WTC11 (cell line): Measurements from ENCODE around the gene DHX30. TPM values are rescaled to one million over a fixed set of nuclear protein-coding genes. Genes with fewer than 3 reads are reported as not detected.

ENCODE experiments used
- ATAC-seq: fragments of 200-7000 bp; cut with Tn5 transposase; 2 replicates; pipeline ENCODE4 v1.10.0; 2021; ENCODE audit warnings: mild to moderate bottlenecking, moderate library complexity
- CTCF ChIA-PET: fragments of 300-600 bp; sonication (Branson Sonifier 250); formaldehyde crosslinking; loops from one replicate; lab custom pipeline; 2021; ENCODE audit warnings: antibody characterized with exemption; lab: Charles Lee
- POLR2A ChIA-PET: fragments of 350-600 bp; sonication (Branson Sonifier 250); formaldehyde crosslinking; loops from one replicate; lab custom pipeline; 2021; ENCODE audit warnings: antibody characterized with exemption; lab: Charles Lee
- DNase-seq: peaks from one replicate; pipeline ENCODE4 v3.0.0; 2021; ENCODE audit warnings: low spot score
- H3K27ac Mint-ChIP-seq: 2 replicates; pipeline ENCODE4 v1.8.0; 2021; ENCODE audit warnings: mixed read lengths
- H3K27me3 Mint-ChIP-seq: 2 replicates; pipeline ENCODE4 v1.8.0; 2021; ENCODE audit warnings: low read depth, mild to moderate bottlenecking, moderate library complexity, mixed read lengths
- H3K36me3 Mint-ChIP-seq: 2 replicates; pipeline ENCODE4 v1.8.0; 2021; ENCODE audit warnings: mixed read lengths
- H3K4me1 Mint-ChIP-seq: 2 replicates; pipeline ENCODE4 v1.8.0; 2022; ENCODE audit warnings: mixed read lengths
- H3K4me3 Mint-ChIP-seq: 2 replicates; pipeline ENCODE4 v1.8.0; 2021; ENCODE audit warnings: mild to moderate bottlenecking, moderate library complexity, mixed read lengths
- H3K9me3 Mint-ChIP-seq: 2 replicates; pipeline ENCODE4 v1.8.0; 2021; ENCODE audit warnings: mixed read lengths
- AFF4 ChIP-seq: sonication (generic); formaldehyde crosslinking; IDR thresholded peaks from 2 replicates; pipeline ENCODE4 v1.8.1; 2023; ENCODE audit warnings: mild to moderate bottlenecking, missing genetic modification reagents, borderline replicate concordance
- CBFB ChIP-seq: sonication (generic); formaldehyde crosslinking; IDR thresholded peaks from 2 replicates; pipeline ENCODE4 v1.8.1; 2022; ENCODE audit warnings: mild to moderate bottlenecking, low read depth, missing genetic modification reagents
- E2F5 ChIP-seq: sonication (generic); formaldehyde crosslinking; IDR thresholded peaks from 2 replicates; pipeline ENCODE4 v1.8.1; 2022; ENCODE audit warnings: mild to moderate bottlenecking, moderate library complexity, missing genetic modification reagents
- GABPB1 ChIP-seq: sonication (generic); formaldehyde crosslinking; IDR thresholded peaks from 2 replicates; pipeline ENCODE4 v1.8.1; 2023; ENCODE audit warnings: mild to moderate bottlenecking, missing genetic modification reagents
- JAZF1 ChIP-seq: fragments of 250-450 bp; sonication (Bioruptor Pico); IDR thresholded peaks from 2 replicates; pipeline ENCODE4 v1.9.0; 2021; ENCODE audit warnings: moderate library complexity, mild to moderate bottlenecking, inconsistent platforms
- NFYB ChIP-seq: sonication (generic); formaldehyde crosslinking; conservative IDR thresholded peaks from 2 replicates; pipeline ENCODE4 v1.8.0; 2022; ENCODE audit warnings: low read depth, missing genetic modification reagents
- NR3C1 ChIP-seq: sonication (generic); formaldehyde crosslinking; conservative IDR thresholded peaks from 2 replicates; pipeline ENCODE4 v1.8.1; 2023; ENCODE audit warnings: low read depth, mild to moderate bottlenecking, missing genetic modification reagents
- SMAD3 ChIP-seq: sonication (generic); formaldehyde crosslinking; IDR thresholded peaks from 2 replicates; pipeline ENCODE4 v1.8.0; 2022; ENCODE audit warnings: missing genetic modification reagents, mild to moderate bottlenecking, borderline replicate concordance
- SMAD4 ChIP-seq: sonication (generic); formaldehyde crosslinking; IDR thresholded peaks from 2 replicates; pipeline ENCODE4 v1.8.0; 2022; ENCODE audit warnings: mild to moderate bottlenecking, missing genetic modification reagents
- SP1 ChIP-seq: sonication (generic); formaldehyde crosslinking; conservative IDR thresholded peaks from 2 replicates; pipeline ENCODE4 v1.8.1; 2022; ENCODE audit warnings: missing genetic modification reagents
- USF1 ChIP-seq: sonication (generic); formaldehyde crosslinking; IDR thresholded peaks from 2 replicates; pipeline ENCODE4 v1.8.0; 2022; ENCODE audit warnings: mild to moderate bottlenecking, missing genetic modification reagents
- ZNF423 ChIP-seq: fragments of 250-450 bp; sonication (Bioruptor Pico); IDR thresholded peaks from 2 replicates; pipeline ENCODE4 v2.1.2; 2022; ENCODE audit warnings: mild to moderate bottlenecking, moderate library complexity
- ZNF512 ChIP-seq: sonication (generic); formaldehyde crosslinking; IDR thresholded peaks from 2 replicates; pipeline ENCODE4 v1.8.1; 2022; ENCODE audit warnings: missing genetic modification reagents, borderline replicate concordance
- ZNF532 ChIP-seq: fragments of 250-450 bp; sonication (Bioruptor Pico); IDR thresholded peaks from 2 replicates; pipeline ENCODE4 v1.9.0; 2021; ENCODE audit warnings: mild to moderate bottlenecking, borderline replicate concordance
- ZNF671 ChIP-seq: fragments of 250-450 bp; sonication (Bioruptor Pico); IDR thresholded peaks from 2 replicates; pipeline ENCODE4 v1.8.0; 2021; ENCODE audit warnings: mild to moderate bottlenecking
- total RNA-seq: library from RNA; stranded (reverse); gene quantifications from 3 replicates; pipeline ENCODE4 v1.2.3, GENCODE V29; 2021

Gene DHX30
- total RNA-seq, 1 experiment from 2014 or later = 98.1 TPM

GRCh38 chr3:47846186-47846879, 43.4 kb downstream of the DHX30 start:
- peaks cover 77% of the 10 kb centered on the region for H3K36me3 Mint-ChIP-seq
- no peaks in the 10 kb centered on the region for H3K9me3 Mint-ChIP-seq
- POLR2A ChIA-PET = no interaction called here
- H3K4me3 Mint-ChIP-seq = no peak overlapping the region
- ATAC-seq (no peak), DNase-seq (no peak)
- no peak overlapping the region for H3K27ac Mint-ChIP-seq
- TF ChIP-seq E2F5 (CRISPR knock-in tag) = no peak
- CTCF ChIA-PET = interaction anchor here (0.5 to 2.2 kb wide), 2 partner anchors 9 to 462 kb away, joined by 4 to 6 read pairs; no protein-coding TSS in a partner anchor
- no peaks in the 10 kb centered on the region for H3K27me3 Mint-ChIP-seq
- H3K4me1 Mint-ChIP-seq = peaks cover 17% of the 10 kb centered on the region

- no peak for ATAC-seq
- no peak overlapping the region; the same call in 1 of the 2 replicates for H3K27ac Mint-ChIP-seq
- H3K4me3 Mint-ChIP-seq = no peak overlapping the region
- peaks cover 71% of the 10 kb centered on the region for H3K36me3 Mint-ChIP-seq
- ChIA-PET CTCF (interaction anchor here (1.0 to 2.2 kb wide), 2 partner anchors 9 to 304 kb away, joined by 4 to 6 read pairs; no protein-coding TSS in a partner anchor), POLR2A (no interaction called here)
- H3K27me3 Mint-ChIP-seq = no peaks in the 10 kb centered on the region
- TF ChIP-seq SMAD3 (CRISPR knock-in tag) (no peak), ZNF512 (CRISPR knock-in tag) (no peak), CBFB (no peak), AFF4 (CRISPR knock-in tag) (no peak), ZNF423 (no peak), USF1 (CRISPR knock-in tag) (no peak), GABPB1 (CRISPR knock-in tag) (no peak), ZNF671 (CRISPR knock-in tag) (no peak), JAZF1 (CRISPR knock-in tag) (no peak), SP1 (no peak), ZNF532 (CRISPR knock-in tag) (no peak), NFYB (CRISPR knock-in tag) (no peak), NR3C1 (CRISPR knock-in tag) (no peak), SMAD4 (CRISPR knock-in tag) (no peak)
- DNase-seq = no peak
- peaks cover 12% of the 10 kb centered on the region for H3K4me1 Mint-ChIP-seq
- no peaks in the 10 kb centered on the region for H3K9me3 Mint-ChIP-seq
Measured at GRCh38 chr3:47846880-47847248, 43.9 kb downstream of the DHX30 start.
